K562 (cell line): ENCODE measurements around the gene NELFE. TPM values are rescaled to one million over a fixed set of nuclear protein-coding genes. Genes with fewer than 3 reads are reported as not detected.

Experiments
- ATF7 ChIP-seq: fragments of 450-650 bp; IDR thresholded peaks from 2 replicates; pipeline ENCODE4 v1.7.1; 2014; ENCODE audit warnings: mild to moderate bottlenecking, moderate library complexity
- GABPB2 ChIP-seq: fragments of 250-450 bp; sonication (Bioruptor Pico); conservative IDR thresholded peaks from 2 replicates; pipeline ENCODE4 v1.5.1; 2021; ENCODE audit warnings: mild to moderate bottlenecking
- HNRNPH1 ChIP-seq: fragments of 200-400 bp; formaldehyde crosslinking; optimal IDR thresholded peaks from 2 replicates; pipeline ENCODE3; 2017; ENCODE audit warnings: low read depth, mild to moderate bottlenecking, low read length, moderate library complexity
- HSF4 ChIP-seq: fragments of 250-450 bp; sonication (Bioruptor Pico); IDR thresholded peaks from 2 replicates; pipeline ENCODE4 v2.1.2; 2022; ENCODE audit warnings: mild to moderate bottlenecking, moderate library complexity, borderline replicate concordance
- MEF2D ChIP-seq: conservative IDR thresholded peaks from 2 replicates; pipeline ENCODE4 v1.6.1; 2016; ENCODE audit warnings: low read depth, missing genetic modification characterization, missing compliant biosample characterization
- MTA2 ChIP-seq: fragments of 450-650 bp; IDR thresholded peaks from 2 replicates; pipeline ENCODE4 v1.6.1; 2016; ENCODE audit warnings: low read depth
- NEUROD1 ChIP-seq: fragments of 150-350 bp; IDR thresholded peaks from 2 replicates; pipeline ENCODE4 v1.6.1; 2014; ENCODE audit warnings: borderline replicate concordance, low read length, low read depth; ENCODE audit not compliant: partially characterized antibody
- NR1H2 ChIP-seq: sonication (generic); formaldehyde crosslinking; IDR thresholded peaks from 2 replicates; pipeline ENCODE4 v1.4.0; 2020; ENCODE audit warnings: mild to moderate bottlenecking, missing genetic modification reagents
- PML ChIP-seq: IDR thresholded peaks from 2 replicates; pipeline ENCODE4 v1.6.1; 2012; ENCODE audit warnings: low read length, inconsistent platforms
- ZNF311 ChIP-seq: fragments of 250-450 bp; sonication (Bioruptor Pico); IDR thresholded peaks from 2 replicates; pipeline ENCODE4 v1.4.0; 2020; ENCODE audit warnings: mild to moderate bottlenecking, moderate library complexity
- ZNF316 ChIP-seq: fragments of 450-650 bp; IDR thresholded peaks from 2 replicates; pipeline ENCODE4 v1.6.1; 2016
- ZNF668 ChIP-seq: fragments of 250-450 bp; sonication (Bioruptor Pico); IDR thresholded peaks from 2 replicates; pipeline ENCODE4 v1.8.0; 2022; ENCODE audit warnings: mild to moderate bottlenecking, inconsistent platforms
- ZSCAN32 ChIP-seq: fragments of 450-650 bp; formaldehyde crosslinking; IDR thresholded peaks from 2 replicates; pipeline ENCODE4 v1.4.0; 2020; ENCODE audit warnings: mild to moderate bottlenecking, moderate library complexity
- polyA plus RNA-seq, 8 experiments: library from polyadenylated mRNA; depleted of rRNA in 4 of 8; stranded (reverse) in 5 of 8; unstranded in 3 of 8; fragments of >200 nt; fragmentation: Nextera tagmentation in 2 of 8; fragmentation: Illumina TruSeq in 1 of 8; extraction: Ambion mirVana in 2 of 8; extraction: Trizol in 1 of 8; gene quantifications; 2 replicates each; pipeline versions ENCODE4 v1.2.1 to v1.2.3, GENCODE V29; 2011 to 2014; ENCODE audit warnings: inconsistent platforms in 1 of 8, missing spikeins in 1 of 8
- total RNA-seq, 7 experiments: library from RNA; depleted of rRNA in 6 of 7; stranded (reverse); fragments of >200 nt in 6 of 7; fragmentation: Illumina TruSeq in 2 of 7; extraction: Trizol in 2 of 7; gene quantifications; 2 replicates each; pipeline versions ENCODE4 v1.2.1 to v1.2.3, GENCODE V29; 2011 to 2021; ENCODE audit warnings: low replicate concordance in 1 of 7
- TF ChIP-seq, protein P1 (sequence below): fragments of 150-350 bp; IDR thresholded peaks from 2 replicates; pipeline ENCODE4 v1.6.1; 2014; ENCODE audit warnings: low read depth, mild to moderate bottlenecking, low read length, borderline replicate concordance

The NELFE gene
- total and polyA plus RNA-seq, 9 of the 15 experiments (the other 6 are each of a cell fraction or from before 2014, with no cell fraction given): 15.2 to 157 (median 91.5) TPM

DNA sequence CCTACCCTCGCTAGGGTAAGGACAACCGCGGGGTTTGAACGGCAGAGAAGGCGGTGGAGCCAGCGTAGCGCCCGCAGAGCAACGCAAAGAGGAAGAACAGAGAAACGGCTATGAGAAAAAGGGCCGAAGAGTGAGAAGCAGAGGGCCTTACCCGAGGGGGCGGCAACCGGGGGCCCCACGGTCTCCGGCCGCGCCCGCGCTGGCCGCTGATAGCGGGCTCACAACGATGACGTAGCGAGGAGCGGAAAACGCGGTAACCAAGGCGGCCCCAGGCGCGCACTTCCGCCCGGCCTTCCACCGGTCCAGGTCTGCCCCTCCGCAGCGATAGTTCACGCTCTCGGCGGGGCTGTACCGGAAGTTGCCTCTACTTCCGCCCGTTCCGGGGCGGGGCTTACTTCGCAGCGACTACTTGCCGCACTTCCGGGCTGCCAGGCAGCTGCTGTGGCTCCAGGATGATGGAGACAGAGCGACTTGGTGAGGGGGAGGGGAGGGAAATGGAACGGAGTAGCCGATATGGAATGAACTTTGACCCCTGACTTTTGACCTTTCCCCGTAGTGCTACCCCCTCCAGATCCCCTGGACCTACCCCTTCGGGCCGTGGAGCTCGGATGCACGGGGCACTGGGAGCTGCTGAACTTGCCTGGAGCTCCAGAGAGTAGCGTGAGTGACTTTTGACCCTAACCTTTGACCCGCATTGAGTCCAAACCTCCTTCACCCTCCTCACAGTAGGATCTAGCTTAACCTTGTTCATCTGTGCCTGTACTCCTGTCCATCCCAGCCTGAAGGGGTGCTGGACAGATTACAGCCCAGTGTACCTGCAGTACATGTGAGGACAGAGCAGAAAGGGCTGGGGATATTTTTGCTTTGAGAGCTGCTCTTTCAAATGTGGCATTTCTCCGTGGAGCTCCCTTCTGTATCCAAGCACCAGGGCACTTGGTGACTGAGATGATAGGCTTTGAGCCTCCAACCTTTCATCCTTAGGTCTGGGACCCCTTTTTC lies at the start of gene NELFE, which contains the start of gene SKIC2 (continued):
- peak; percentile 38 for TF ChIP-seq NEUROD1
- peak; percentile 44; the same call in 1 of the 2 replicates for TF ChIP-seq PML
- no peak for TF ChIP-seq ZNF316
- peak; percentile 30; the same call in 1 of the 2 replicates for TF ChIP-seq NR1H2 (CRISPR knock-in tag)
- peak; percentile 96 for TF ChIP-seq MTA2
- TF ChIP-seq HNRNPH1: no peak
- no peak for TF ChIP-seq ZNF311 (CRISPR knock-in tag)
- TF ChIP-seq ZSCAN32 (CRISPR knock-in tag): 0 out of 2 replicates have a peak, but pooled peaks have one; percentile 28
- TF ChIP-seq GABPB2 (CRISPR knock-in tag): no peak
- peak; percentile 91 for TF ChIP-seq MEF2D
- TF ChIP-seq, protein P1, sequence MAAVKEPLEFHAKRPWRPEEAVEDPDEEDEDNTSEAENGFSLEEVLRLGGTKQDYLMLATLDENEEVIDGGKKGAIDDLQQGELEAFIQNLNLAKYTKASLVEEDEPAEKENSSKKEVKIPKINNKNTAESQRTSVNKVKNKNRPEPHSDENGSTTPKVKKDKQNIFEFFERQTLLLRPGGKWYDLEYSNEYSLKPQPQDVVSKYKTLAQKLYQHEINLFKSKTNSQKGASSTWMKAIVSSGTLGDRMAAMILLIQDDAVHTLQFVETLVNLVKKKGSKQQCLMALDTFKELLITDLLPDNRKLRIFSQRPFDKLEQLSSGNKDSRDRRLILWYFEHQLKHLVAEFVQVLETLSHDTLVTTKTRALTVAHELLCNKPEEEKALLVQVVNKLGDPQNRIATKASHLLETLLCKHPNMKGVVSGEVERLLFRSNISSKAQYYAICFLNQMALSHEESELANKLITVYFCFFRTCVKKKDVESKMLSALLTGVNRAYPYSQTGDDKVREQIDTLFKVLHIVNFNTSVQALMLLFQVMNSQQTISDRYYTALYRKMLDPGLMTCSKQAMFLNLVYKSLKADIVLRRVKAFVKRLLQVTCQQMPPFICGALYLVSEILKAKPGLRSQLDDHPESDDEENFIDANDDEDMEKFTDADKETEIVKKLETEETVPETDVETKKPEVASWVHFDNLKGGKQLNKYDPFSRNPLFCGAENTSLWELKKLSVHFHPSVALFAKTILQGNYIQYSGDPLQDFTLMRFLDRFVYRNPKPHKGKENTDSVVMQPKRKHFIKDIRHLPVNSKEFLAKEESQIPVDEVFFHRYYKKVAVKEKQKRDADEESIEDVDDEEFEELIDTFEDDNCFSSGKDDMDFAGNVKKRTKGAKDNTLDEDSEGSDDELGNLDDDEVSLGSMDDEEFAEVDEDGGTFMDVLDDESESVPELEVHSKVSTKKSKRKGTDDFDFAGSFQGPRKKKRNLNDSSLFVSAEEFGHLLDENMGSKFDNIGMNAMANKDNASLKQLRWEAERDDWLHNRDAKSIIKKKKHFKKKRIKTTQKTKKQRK: no peak
- peak; percentile 98 for TF ChIP-seq ATF7
- TF ChIP-seq ZNF668 (CRISPR knock-in tag): peak; percentile 76; the same call in 1 of the 2 replicates
- peak; percentile 61; the same call in 1 of the 2 replicates for TF ChIP-seq HSF4 (CRISPR knock-in tag)
